Activated CD4-positive, alpha-beta T cell treated with anti-CD3 and anti-CD28 coated beads for 36 hours (primary cell): ENCODE data around the gene POMGNT2. TPM values are rescaled to one million over a fixed set of nuclear protein-coding genes. Genes with fewer than 3 reads are reported as not detected.

Experiments
- ATAC-seq: fragments of 200-7000 bp; cut with Tn5 transposase; one replicate; pipeline ENCODE4 v1.10.0; 2021; ENCODE audit warnings: mild to moderate bottlenecking, moderate library complexity
- CTCF ChIA-PET: fragments of 350-600 bp; sonication (Branson Sonifier 250); formaldehyde crosslinking; loops from one replicate; lab custom pipeline; 2021; ENCODE audit warnings: antibody characterized with exemption; lab: Charles Lee
- POLR2A ChIA-PET: fragments of 350-600 bp; sonication (Branson Sonifier 250); formaldehyde crosslinking; loops from one replicate; lab custom pipeline; 2021; ENCODE audit warnings: antibody characterized with exemption, inconsistent platforms; lab: Charles Lee
- DNase-seq: peaks from one replicate; pipeline ENCODE4 v3.0.0-alpha.2; 2020
- H3K27ac Mint-ChIP-seq: one replicate; pipeline ENCODE4 v1.8.0; 2021; ENCODE audit warnings: mixed read lengths
- H3K27me3 Mint-ChIP-seq: one replicate; pipeline ENCODE4 v1.8.0; 2021; ENCODE audit warnings: mixed read lengths
- H3K36me3 Mint-ChIP-seq: one replicate; pipeline ENCODE4 v1.8.0; 2021; ENCODE audit warnings: low read depth, mixed read lengths
- H3K4me1 Mint-ChIP-seq: one replicate; pipeline ENCODE4 v1.8.0; 2021; ENCODE audit warnings: mixed read lengths
- H3K4me3 Mint-ChIP-seq: one replicate; pipeline ENCODE4 v1.8.0; 2021; ENCODE audit warnings: mild to moderate bottlenecking, moderate library complexity, mixed read lengths
- H3K9me3 Mint-ChIP-seq: one replicate; pipeline ENCODE4 v1.8.0; 2021; ENCODE audit warnings: low read depth, mixed read lengths
- intact Hi-C, 2 experiments: fragments of 100-400 bp; cut with DNase I in 1 of 2; cut with micrococcal nuclease in 1 of 2; formaldehyde crosslinking; loops; one replicate each; pipeline versions ENCODE4 v1.14.2 to v1.15.1; 2022 to 2024; cut with DNase I, micrococcal nuclease
- total RNA-seq, 2 experiments: library from RNA; stranded (reverse); gene quantifications; one replicate each; pipeline ENCODE4 v1.2.3, GENCODE V29; 2021

Gene POMGNT2
- total RNA-seq, 2 experiments from 2014 or later, result 8.3 to 8.6 TPM

DNA sequence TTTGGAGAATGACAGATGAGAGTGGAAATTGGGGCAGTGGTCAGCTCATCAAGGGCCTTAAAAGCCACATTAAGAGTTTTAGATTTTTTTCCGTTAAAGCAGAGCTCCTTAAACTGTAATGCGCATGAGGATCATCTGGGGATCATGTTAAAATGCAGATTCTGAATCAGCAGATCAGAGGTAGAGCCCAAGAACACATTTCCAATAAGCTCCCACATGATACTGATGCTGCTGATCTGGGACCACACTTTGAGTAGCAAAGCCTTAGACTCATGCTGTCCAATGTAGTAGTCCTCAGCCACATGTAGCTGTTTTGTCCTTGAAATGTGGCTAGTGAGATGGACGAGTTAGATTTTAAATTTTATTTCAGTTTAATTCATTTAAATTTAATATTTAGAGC, 26.3 kb upstream of the POMGNT2 start:
- Mint-ChIP-seq H3K27ac (no peak overlapping the region), H3K27me3 (no peaks in the 10 kb centered on the region), H3K4me1 (no peaks in the 10 kb centered on the region), H3K9me3 (peaks cover 2% of the 10 kb centered on the region), H3K36me3 (no peaks in the 10 kb centered on the region), H3K4me3 (no peak overlapping the region)
- DNase-seq (no peak), ATAC-seq (no peak)
- ChIA-PET CTCF (no interaction called here), POLR2A (interaction anchor here (0.7 kb wide), 1 partner anchor 449 kb away, joined by 3 read pairs; no protein-coding TSS in a partner anchor)
- intact Hi-C loops, result no loop called here

DNA sequence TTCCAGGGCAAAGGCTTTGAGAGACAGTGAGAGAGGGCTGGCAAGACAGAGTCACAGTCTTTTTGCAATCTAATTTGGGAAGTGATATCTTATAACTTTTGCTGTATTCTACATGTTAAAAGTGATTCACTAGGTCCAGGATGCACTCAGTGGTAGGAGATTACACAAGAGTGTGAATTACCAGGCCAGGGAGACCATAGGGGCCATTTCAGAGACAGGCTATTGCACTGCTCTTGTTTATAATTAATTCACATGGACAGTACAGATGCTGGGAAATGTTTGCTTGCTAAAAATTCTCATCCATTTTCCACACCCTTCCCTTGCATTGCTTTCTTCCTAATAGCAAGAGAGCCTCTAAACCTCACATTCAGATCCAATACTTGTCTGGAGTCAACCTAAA, 22.6 kb upstream of the POMGNT2 start:
- intact Hi-C loops, result no loop called here
- Mint-ChIP-seq H3K4me1 (no peaks in the 10 kb centered on the region), H3K27me3 (peaks cover 6% of the 10 kb centered on the region), H3K9me3 (peaks cover 2% of the 10 kb centered on the region), H3K36me3 (no peaks in the 10 kb centered on the region), H3K27ac (no peak overlapping the region), H3K4me3 (no peak overlapping the region)
- POLR2A ChIA-PET, result no interaction called here
- CTCF ChIA-PET, result interaction anchor here (1.1 kb wide), 1 partner anchor 10 kb away, joined by 3 read pairs; no protein-coding TSS in a partner anchor
- DNase-seq (no peak), ATAC-seq (no peak)

DNA sequence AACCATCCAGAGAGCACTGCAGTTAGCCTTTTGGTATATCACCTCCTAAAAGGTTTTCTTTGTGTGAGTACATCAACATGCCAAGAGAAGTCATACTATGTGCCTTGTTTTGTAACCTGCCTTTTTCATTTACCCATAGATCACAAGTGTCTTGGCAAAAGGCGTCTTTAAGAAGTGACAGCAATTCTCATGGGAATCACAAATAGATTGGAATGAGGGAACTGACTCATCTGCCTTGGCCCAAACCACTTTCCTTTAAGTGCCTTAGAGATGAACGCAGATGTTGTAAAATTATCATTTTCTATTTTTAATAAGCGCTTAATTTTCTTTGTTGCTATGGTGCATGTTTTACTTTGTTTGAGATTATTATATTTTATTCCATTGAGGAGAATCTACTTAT, 20.7 kb upstream of the POMGNT2 start:
- no peaks in the 10 kb centered on the region for H3K4me1 Mint-ChIP-seq

DNA sequence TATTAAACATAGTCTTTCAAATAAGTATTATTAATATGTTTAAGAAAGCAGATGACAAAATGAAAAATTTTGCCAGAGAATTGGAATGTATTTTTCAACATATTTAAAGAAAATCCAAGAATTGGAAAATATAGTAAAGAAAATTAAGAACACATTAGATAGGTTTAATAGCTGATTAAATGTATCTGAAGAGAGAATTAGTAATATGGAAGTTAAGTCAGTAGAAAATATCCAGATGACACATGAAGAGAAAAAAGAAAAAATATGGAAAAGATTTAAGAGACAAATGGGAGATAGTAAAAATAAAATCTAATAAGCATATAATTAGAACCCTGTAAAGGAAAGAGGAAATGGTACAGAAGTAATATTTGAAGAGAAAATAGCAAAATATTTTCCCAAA, 18.0 kb upstream of the POMGNT2 start:
- Mint-ChIP-seq H3K4me3 (no peak overlapping the region), H3K4me1 (peaks cover 6% of the 10 kb centered on the region), H3K9me3 (peaks cover 2% of the 10 kb centered on the region), H3K27me3 (peaks cover 10% of the 10 kb centered on the region), H3K36me3 (no peaks in the 10 kb centered on the region), H3K27ac (no peak overlapping the region)
- CTCF ChIA-PET, result no interaction called here
- POLR2A ChIA-PET, result no interaction called here
- no peak for ATAC-seq
- intact Hi-C loops, result no loop called here
- DNase-seq, result no peak

More for the DNA sequence above, 20.7 kb upstream of the POMGNT2 start:
- intact Hi-C loops, result no loop called here
- H3K9me3 Mint-ChIP-seq, result peaks cover 2% of the 10 kb centered on the region
- POLR2A ChIA-PET, result no interaction called here
- CTCF ChIA-PET, result interaction anchor here (0.9 kb wide), 1 partner anchor 377 kb away, joined by 3 read pairs; no protein-coding TSS in a partner anchor
- no peak overlapping the region for H3K27ac Mint-ChIP-seq
- H3K36me3 Mint-ChIP-seq, result no peaks in the 10 kb centered on the region
- H3K27me3 Mint-ChIP-seq, result peaks cover 6% of the 10 kb centered on the region
- DNase-seq (no peak), ATAC-seq (no peak)
- no peak overlapping the region for H3K4me3 Mint-ChIP-seq

DNA sequence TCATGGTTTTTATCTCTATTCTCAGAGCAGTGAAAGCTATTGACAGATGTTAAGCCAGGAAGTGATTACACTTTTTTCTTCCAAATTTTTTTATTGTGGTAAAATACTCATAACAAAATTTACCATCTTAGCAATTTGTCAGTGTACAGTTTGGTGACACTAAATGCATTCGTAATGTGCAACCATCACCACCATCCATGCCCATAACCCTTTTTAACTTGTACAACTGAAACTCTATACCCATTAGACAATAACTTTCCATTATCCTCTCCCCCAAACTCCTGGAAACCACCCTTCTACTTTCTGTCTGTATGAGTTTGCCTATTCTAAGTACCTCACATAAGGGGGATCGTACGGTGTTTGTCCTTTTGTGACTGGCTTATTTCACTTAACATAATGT, 15.1 kb upstream of the POMGNT2 start:
- intact Hi-C loops, result no loop called here
- H3K36me3 Mint-ChIP-seq, result no peaks in the 10 kb centered on the region
- peaks cover 6% of the 10 kb centered on the region for H3K4me1 Mint-ChIP-seq
- no peak for DNase-seq
- POLR2A ChIA-PET, result interaction anchor here (0.7 kb wide), 1 partner anchor 305 kb away, joined by 6 read pairs; no protein-coding TSS in a partner anchor
- H3K27me3 Mint-ChIP-seq, result peaks cover 10% of the 10 kb centered on the region
- peaks cover 2% of the 10 kb centered on the region for H3K9me3 Mint-ChIP-seq
- H3K4me3 Mint-ChIP-seq, result no peak overlapping the region
- CTCF ChIA-PET, result interaction anchor here (0.6 to 0.7 kb wide), 2 partner anchors 99 to 232 kb away, joined by 3 read pairs; no protein-coding TSS in a partner anchor
- peak; percentile 81 for ATAC-seq
- no peak overlapping the region for H3K27ac Mint-ChIP-seq

DNA sequence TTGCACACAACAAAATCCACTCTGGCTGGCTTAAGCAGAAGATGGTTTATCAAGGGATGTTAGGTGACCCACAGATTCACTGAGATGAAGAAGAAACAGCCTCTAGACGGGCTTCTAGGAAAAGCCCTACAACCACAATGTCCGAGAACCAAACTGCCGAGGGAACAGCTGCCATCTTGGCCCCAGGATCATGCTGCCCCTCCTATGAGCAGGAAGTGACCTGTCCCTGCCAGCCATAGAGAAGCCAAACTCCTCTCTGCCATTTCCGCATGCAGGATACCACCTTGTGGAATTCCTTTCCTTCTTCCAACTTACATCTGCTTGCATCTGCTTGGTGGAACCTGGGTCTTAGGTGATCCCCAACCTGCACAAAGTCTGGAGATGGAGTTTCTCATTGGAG, 11.4 kb upstream of the POMGNT2 start:
- H3K9me3 Mint-ChIP-seq, result no peaks in the 10 kb centered on the region
- no peaks in the 10 kb centered on the region for H3K36me3 Mint-ChIP-seq
- POLR2A ChIA-PET, result no interaction called here
- H3K27ac Mint-ChIP-seq, result no peak overlapping the region
- no peak overlapping the region for H3K4me3 Mint-ChIP-seq
- no peak for DNase-seq
- ATAC-seq, result no peak
- intact Hi-C loops, result no loop called here
- CTCF ChIA-PET, result no interaction called here
- peaks cover 4% of the 10 kb centered on the region for H3K27me3 Mint-ChIP-seq
- H3K4me1 Mint-ChIP-seq, result peaks cover 6% of the 10 kb centered on the region

DNA sequence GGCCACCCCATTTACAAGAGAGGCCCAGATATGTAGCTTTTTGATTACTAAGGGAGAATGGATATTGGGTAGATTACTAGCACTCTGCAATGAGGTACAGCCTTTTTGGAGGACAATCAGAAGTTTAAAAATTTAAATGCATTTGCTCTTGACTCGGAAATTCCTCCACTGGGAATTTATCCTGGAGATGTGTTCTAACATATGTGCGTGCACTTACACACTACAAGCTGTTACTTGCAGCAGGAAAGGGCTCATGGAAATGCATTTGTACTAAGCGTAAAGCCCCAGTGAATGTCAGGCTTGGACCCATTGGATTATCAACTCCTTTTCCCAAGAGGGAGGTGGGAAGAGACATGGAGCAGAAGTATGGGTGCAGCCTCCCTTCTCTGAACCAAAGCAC, 7.8 kb upstream of the POMGNT2 start:
- H3K36me3 Mint-ChIP-seq, result no peaks in the 10 kb centered on the region
- ChIA-PET POLR2A (no interaction called here), CTCF (no interaction called here)
- H3K27ac Mint-ChIP-seq, result no peak overlapping the region
- DNase-seq (no peak), ATAC-seq (no peak)
- no peaks in the 10 kb centered on the region for H3K27me3 Mint-ChIP-seq
- no peaks in the 10 kb centered on the region for H3K9me3 Mint-ChIP-seq
- H3K4me3 Mint-ChIP-seq, result no peak overlapping the region
- H3K4me1 Mint-ChIP-seq, result no peaks in the 10 kb centered on the region
- intact Hi-C loops, result no loop called here

DNA sequence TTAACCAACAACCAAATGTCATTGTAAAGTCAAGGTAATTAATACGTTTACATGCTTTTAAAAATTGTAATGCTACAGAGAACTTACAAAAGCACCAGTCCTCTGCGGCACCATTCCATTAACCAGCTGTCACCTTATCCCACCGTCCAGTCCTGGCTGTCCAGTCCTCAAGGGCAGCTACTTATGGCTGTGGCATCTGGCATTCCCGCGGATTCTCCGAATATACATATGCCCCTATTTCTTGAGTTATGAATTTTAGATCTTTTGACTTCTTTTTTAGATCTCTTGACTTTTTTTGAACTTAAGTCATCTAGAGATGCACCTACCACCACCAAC, 382 bp upstream of the POMGNT2 start:
- ATAC-seq (no peak), DNase-seq (no peak)
- POLR2A ChIA-PET, result no interaction called here
- intact Hi-C loops, result loop anchor here (1.0 to 5.0 kb wide), 6 partner anchors 180 to 1232 kb away; partner anchors contain the start of genes SNRK (in 2 of the 2), ABHD5 (in 1 of the 2), HIGD1A (in 1 of the 2) and NKTR (in 1 of the 2)
- CTCF ChIA-PET, result no interaction called here
- no peaks in the 10 kb centered on the region for H3K9me3 Mint-ChIP-seq
- H3K27ac Mint-ChIP-seq, result peak overlapping the region; percentile 58
- H3K4me3 Mint-ChIP-seq, result peak overlapping the region; percentile 72
- peaks cover 16% of the 10 kb centered on the region for H3K4me1 Mint-ChIP-seq
- no peaks in the 10 kb centered on the region for H3K27me3 Mint-ChIP-seq
- no peaks in the 10 kb centered on the region for H3K36me3 Mint-ChIP-seq

DNA sequence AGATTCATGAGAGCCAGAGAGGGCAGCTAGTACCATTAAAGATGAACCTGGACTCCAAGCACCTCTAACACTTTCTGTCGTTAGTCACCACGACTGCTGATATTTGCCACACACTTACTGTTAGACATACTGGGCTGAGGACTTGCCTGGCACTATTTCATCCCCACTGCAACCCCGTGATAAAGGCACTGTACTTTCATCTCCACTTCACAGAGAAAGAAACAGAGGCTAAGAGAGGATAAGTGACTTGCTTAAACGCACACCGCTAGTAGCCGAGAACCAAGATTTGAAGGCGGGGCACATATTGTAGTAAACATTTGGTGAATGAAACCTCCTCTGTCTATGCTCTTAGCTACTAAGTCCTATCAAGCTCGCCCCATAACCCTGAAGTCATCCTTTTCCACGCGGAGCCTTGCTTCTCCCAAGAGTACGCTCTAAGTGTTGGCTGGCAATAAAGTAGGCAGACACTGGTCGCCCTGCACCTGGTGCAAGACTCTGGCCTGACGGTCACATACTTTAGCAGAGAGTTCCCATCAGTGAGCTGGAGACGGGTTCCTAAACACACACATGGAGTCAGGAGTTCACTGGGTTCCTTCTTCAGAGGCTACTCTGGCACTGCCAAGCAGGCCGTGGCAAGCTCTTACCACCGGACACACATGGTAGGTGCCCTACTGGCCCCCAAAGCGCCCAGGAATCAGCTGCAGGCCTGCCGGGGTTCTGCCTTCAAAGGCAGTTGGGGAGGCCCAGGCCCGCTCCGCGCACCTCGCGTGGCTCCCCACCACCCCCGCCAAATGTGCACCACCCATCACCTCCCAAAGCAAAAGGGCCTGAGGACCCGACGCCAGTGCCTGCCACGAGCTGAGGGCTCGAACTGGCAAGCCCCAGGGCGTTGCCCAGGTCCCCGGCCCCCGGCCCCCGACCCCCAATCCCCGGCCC, 951 bp downstream of the POMGNT2 start:
- ChIA-PET POLR2A (interaction anchor here (0.5 kb wide), 1 partner anchor 30 kb away, joined by 6 read pairs; no protein-coding TSS in a partner anchor), CTCF (interaction anchor here (0.6 to 1.7 kb wide), 6 partner anchors 14 to 311 kb away, joined by 3 to 5 read pairs (median 3); no protein-coding TSS in a partner anchor)
- peak; percentile 52 for DNase-seq
- H3K4me1 Mint-ChIP-seq, result peaks cover 16% of the 10 kb centered on the region
- H3K27me3 Mint-ChIP-seq, result no peaks in the 10 kb centered on the region
- H3K9me3 Mint-ChIP-seq, result no peaks in the 10 kb centered on the region
- ATAC-seq, result no peak
- H3K36me3 Mint-ChIP-seq, result no peaks in the 10 kb centered on the region
- peak overlapping the region; percentile 72 for H3K4me3 Mint-ChIP-seq
- intact Hi-C loops, result loop anchor here in 1 of 2 experiments (5.0 kb wide), 1 partner anchor 182 kb away; the partner anchor contains the start of gene SNRK
- no peak overlapping the region for H3K27ac Mint-ChIP-seq

DNA sequence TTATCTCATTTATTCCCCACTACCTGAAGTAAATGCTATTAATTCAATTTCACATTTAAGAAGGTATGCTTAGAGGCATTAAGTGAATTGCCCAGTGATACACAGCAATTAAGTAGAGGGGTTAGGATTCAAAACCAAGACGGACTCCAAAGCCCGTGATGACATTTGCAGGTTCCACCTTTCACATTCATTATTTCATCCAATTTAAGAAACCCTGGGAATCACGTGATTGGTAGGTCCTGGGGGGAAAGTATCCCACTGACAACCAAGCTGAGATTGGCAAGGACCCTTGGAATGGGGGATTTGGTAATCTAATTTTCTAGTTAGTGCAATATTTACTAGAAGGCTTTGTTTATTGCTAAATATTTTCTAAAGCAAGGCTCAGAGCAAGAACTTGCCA, 1.8 kb downstream of the POMGNT2 start:
- ChIA-PET POLR2A (no interaction called here), CTCF (interaction anchor here (1.7 kb wide), 1 partner anchor 13 kb away, joined by 4 read pairs; no protein-coding TSS in a partner anchor)
- Mint-ChIP-seq H3K9me3 (no peaks in the 10 kb centered on the region), H3K4me3 (no peak overlapping the region), H3K27ac (no peak overlapping the region), H3K36me3 (no peaks in the 10 kb centered on the region), H3K4me1 (peaks cover 16% of the 10 kb centered on the region), H3K27me3 (no peaks in the 10 kb centered on the region)
- ATAC-seq, result no peak
- intact Hi-C loops, result no loop called here
- no peak for DNase-seq

DNA sequence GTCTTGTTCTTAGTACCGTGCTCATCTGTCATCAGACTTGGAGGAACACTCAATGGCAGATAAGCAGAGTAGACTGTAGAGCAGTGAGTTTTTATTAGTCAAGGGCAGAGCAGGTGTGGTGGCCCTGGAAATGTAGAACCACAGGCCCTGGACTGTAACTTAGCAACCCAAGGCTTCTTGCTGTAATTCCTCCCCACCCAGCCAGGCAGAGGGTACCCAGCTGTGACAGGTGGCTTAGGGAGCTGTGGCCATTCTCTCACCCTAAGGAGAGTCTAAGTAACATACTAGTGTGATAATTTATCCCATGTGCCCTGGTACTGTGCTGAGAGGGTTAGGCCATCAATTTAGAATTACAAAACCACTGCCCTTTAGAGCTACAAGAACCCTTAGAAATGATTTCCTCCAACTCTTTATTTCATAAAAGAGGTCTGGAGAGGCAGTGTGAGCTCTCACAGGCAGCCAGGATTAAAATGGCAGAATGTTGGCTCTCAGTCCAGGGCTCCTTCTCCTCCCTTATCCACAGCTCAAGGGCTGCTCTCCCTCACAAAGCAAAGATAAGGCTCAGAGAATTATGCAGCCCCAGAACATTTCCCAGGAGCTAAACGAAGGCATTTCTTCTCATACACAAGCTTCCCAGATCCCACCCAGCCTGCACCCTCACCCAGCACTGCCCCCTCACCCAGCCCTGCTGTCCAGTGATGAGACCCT, 3.0 kb downstream of the POMGNT2 start:
- H3K9me3 Mint-ChIP-seq, result no peaks in the 10 kb centered on the region
- CTCF ChIA-PET, result interaction anchor here (0.6 kb wide), 2 partner anchors 313 to 598 kb away, joined by 3 read pairs; no protein-coding TSS in a partner anchor
- intact Hi-C loops, result no loop called here
- DNase-seq (no peak), ATAC-seq (no peak)
- H3K27ac Mint-ChIP-seq, result no peak overlapping the region
- H3K27me3 Mint-ChIP-seq, result no peaks in the 10 kb centered on the region
- POLR2A ChIA-PET, result no interaction called here
- no peak overlapping the region for H3K4me3 Mint-ChIP-seq
- peaks cover 16% of the 10 kb centered on the region for H3K4me1 Mint-ChIP-seq
- no peaks in the 10 kb centered on the region for H3K36me3 Mint-ChIP-seq
